OCI-LY1 (cell line): ENCODE results near the gene PDE11A.
"Not testable (repeated sequence)": the region's sequence is repeated elsewhere in the genome, so short reads cannot be mapped to it uniquely, and the experiment has no call there.

Experiments
- H2AFZ ChIP-seq: fragments of 200-600 bp; sonication (generic), shearing (Covaris generic); 2 replicates; pipeline ENCODE4 v1.6.0; 2014; ENCODE audit warnings: antibody characterized with exemption, mild to moderate bottlenecking, low read length
- H3F3A ChIP-seq: fragments of 200-600 bp; sonication (generic), shearing (Covaris generic); 2 replicates; pipeline ENCODE4 v1.6.0; 2014; ENCODE audit warnings: mild to moderate bottlenecking, antibody characterized with exemption, low read length, moderate library complexity; ENCODE audit not compliant: insufficient read depth
- H3K27ac ChIP-seq: fragments of 200-600 bp; sonication (generic); 2 replicates; pipeline ENCODE4 v1.5.1; 2014; ENCODE audit warnings: low read length, mixed run types, mild to moderate bottlenecking, low read depth; ENCODE audit not compliant: poor library complexity, severe bottlenecking
- H3K27me3 ChIP-seq: fragments of 200-600 bp; sonication (generic); 2 replicates; pipeline ENCODE4 v1.6.0; 2014; ENCODE audit warnings: antibody characterized with exemption, mild to moderate bottlenecking, low read length, moderate library complexity; ENCODE audit not compliant: insufficient read depth
- H3K36me3 ChIP-seq: fragments of 200-600 bp; sonication (generic); 2 replicates; pipeline ENCODE4 v1.6.1; 2014; ENCODE audit warnings: mild to moderate bottlenecking, antibody characterized with exemption, low read length, moderate library complexity, mixed read lengths; ENCODE audit not compliant: insufficient read depth
- H3K4me1 ChIP-seq: fragments of 200-600 bp; sonication (generic); 2 replicates; pipeline ENCODE4 v1.5.1; 2014; ENCODE audit warnings: mild to moderate bottlenecking, low read length, moderate library complexity; ENCODE audit not compliant: insufficient read depth, severe bottlenecking
- H3K4me2 ChIP-seq: fragments of 200-600 bp; sonication (generic), shearing (Covaris generic); 2 replicates; pipeline ENCODE4 v1.6.1; 2014; ENCODE audit warnings: low read length
- H3K4me3 ChIP-seq: fragments of 200-600 bp; sonication (generic); 2 replicates; pipeline ENCODE4 v1.5.1; 2014; ENCODE audit warnings: low read length, low read depth, mild to moderate bottlenecking, mixed read lengths; ENCODE audit not compliant: poor library complexity, severe bottlenecking
- H3K79me2 ChIP-seq: fragments of 200-600 bp; shearing (Covaris generic); 2 replicates; pipeline ENCODE4 v1.6.1; 2016; ENCODE audit warnings: mixed run types, low read length, mixed read lengths; ENCODE audit not compliant: insufficient read depth
- H3K9ac ChIP-seq: fragments of 200-600 bp; sonication (generic), shearing (Covaris generic); 2 replicates; pipeline ENCODE4 v1.6.1; 2014; ENCODE audit warnings: mild to moderate bottlenecking, low read length, mixed read lengths
- H3K9me2 ChIP-seq: fragments of 200-600 bp; sonication (generic), shearing (Covaris generic); 2 replicates; pipeline ENCODE4 v1.6.1; 2014; ENCODE audit warnings: low read depth, mild to moderate bottlenecking, low read length, mixed read lengths
- H3K9me3 ChIP-seq: fragments of 200-600 bp; shearing (Covaris generic); 2 replicates; pipeline ENCODE4 v1.6.1; 2014; ENCODE audit warnings: low read length, mixed read lengths
- H4K20me1 ChIP-seq: fragments of 200-600 bp; sonication (generic), shearing (Covaris generic); 2 replicates; pipeline ENCODE4 v1.6.0; 2016; ENCODE audit warnings: mild to moderate bottlenecking, low read length; ENCODE audit not compliant: insufficient read depth
- CTCF ChIP-seq: fragments of 200-600 bp; sonication (generic), shearing (Covaris generic); IDR thresholded peaks from 2 replicates; pipeline ENCODE4 v1.5.1; 2017; ENCODE audit warnings: mild to moderate bottlenecking, antibody characterized with exemption, low read length, moderate library complexity, mixed read lengths
- EZH2 ChIP-seq: fragments of 200-600 bp; sonication (generic), shearing (Covaris generic); IDR thresholded peaks from 2 replicates; pipeline ENCODE4 v1.8.0; 2017; ENCODE audit warnings: borderline replicate concordance, mixed run types, mild to moderate bottlenecking, antibody characterized with exemption, low read length, moderate library complexity, mixed read lengths

PDE11A gene

DNA sequence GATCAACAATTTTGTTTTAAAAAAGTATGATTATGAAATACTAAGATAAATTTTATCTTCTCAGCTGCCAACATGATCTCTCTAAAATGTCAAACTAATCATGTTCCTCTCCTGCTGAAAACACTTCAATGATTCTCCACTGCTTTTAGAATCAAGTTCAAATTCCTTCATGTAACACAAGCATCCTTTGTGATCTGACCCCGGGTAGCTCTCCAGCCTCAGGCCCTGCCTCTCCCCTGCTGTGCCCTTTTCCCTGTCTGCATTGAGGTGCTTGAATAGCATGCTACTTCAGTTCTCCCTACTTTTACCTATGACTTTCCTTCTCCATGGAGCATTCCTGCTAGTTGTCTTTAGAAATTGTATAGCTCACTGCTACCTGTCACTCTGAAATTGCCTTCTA lies 274.8 kb downstream of the PDE11A start:
- H3K36me3 ChIP-seq, result no peaks in the 10 kb centered on the region
- H3K79me2 ChIP-seq, result no peaks in the 10 kb centered on the region
- H3K9me2 ChIP-seq, result no peaks in the 10 kb centered on the region
- no peaks in the 10 kb centered on the region for H3K4me1 ChIP-seq
- H3K27me3 ChIP-seq, result no peaks in the 10 kb centered on the region
- no peaks in the 10 kb centered on the region for H4K20me1 ChIP-seq
- no peak overlapping the region for H3K4me2 ChIP-seq
- no peak overlapping the region for H3K9ac ChIP-seq
- no peak overlapping the region for H3K27ac ChIP-seq
- no peak overlapping the region for H2AFZ ChIP-seq
- no peaks in the 10 kb centered on the region for H3F3A ChIP-seq
- TF ChIP-seq EZH2, result no peak
- TF ChIP-seq CTCF, result no peak
- H3K9me3 ChIP-seq, result no peaks in the 10 kb centered on the region
- no peak overlapping the region for H3K4me3 ChIP-seq

DNA sequence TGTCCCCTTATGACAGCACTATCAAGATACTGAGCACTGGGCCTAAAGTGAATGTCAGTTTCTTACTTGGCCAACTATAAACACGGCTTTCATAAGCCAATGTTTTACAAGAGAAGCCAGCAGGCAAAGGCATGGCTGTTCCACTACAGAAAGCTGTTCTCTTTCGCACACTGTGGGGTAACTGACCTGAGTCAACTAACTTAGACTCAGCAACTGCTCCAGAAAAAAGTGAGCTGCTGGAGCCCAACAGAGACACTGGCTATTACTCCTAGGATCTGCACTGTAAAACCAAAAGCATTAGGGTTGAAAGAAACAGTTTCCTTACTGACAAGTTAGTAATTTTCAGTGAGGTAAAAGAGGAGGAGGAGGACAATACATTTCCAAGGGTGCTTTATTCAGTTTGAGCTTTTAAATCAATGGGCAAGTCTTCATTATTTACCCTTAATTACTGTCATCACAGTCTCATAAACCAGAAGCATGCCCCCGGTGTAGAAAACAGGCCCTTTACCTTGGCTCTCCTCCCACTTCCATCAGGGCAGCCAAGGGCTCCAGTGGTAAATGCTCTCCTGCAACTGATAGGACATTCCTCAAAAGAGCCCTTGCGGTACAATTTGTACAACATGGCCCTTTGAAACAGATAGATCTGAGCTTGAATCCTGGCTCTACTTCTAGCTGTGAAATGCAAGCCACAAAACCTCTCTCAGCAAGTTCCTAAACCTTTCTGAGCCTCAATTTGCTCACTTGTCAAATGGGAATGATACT lies 275.7 kb downstream of the PDE11A start:
- no peak for TF ChIP-seq CTCF
- TF ChIP-seq EZH2, result no peak

DNA sequence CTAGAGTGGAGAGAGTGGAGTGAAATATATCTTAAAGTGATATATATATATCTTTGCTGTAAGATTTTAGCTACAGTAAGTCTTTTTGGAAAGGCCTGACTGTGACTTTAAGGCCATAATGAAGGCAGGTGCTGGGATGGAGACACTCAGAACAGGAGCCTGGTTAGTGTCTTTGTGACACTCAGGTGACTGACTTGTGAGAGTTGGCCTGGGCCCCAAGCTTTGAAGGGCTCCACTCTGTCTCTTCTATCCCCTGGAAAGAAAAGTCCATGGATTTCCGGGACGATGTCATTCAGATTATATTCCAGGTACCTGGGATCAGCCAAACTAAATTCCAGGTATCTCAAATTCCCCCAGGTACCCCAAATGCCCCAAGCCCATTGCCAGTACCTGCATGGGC lies 276.6 kb downstream of the PDE11A start:
- H2AFZ ChIP-seq, result no peak overlapping the region
- no peaks in the 10 kb centered on the region for H3K27me3 ChIP-seq
- H3F3A ChIP-seq, result no peaks in the 10 kb centered on the region
- H3K36me3 ChIP-seq, result no peaks in the 10 kb centered on the region
- no peaks in the 10 kb centered on the region for H4K20me1 ChIP-seq
- TF ChIP-seq CTCF (no peak), EZH2 (no peak)
- no peak overlapping the region for H3K27ac ChIP-seq
- H3K4me1 ChIP-seq, result no peaks in the 10 kb centered on the region
- no peak overlapping the region for H3K4me2 ChIP-seq
- no peaks in the 10 kb centered on the region for H3K79me2 ChIP-seq
- H3K4me3 ChIP-seq, result no peak overlapping the region
- no peaks in the 10 kb centered on the region for H3K9me3 ChIP-seq
- no peak overlapping the region for H3K9ac ChIP-seq
- no peaks in the 10 kb centered on the region for H3K9me2 ChIP-seq

More for the DNA sequence above, 275.7 kb downstream of the PDE11A start:
- Histone ChIP-seq H3K79me2 (no peaks in the 10 kb centered on the region), H3K36me3 (no peaks in the 10 kb centered on the region), H4K20me1 (no peaks in the 10 kb centered on the region), H3F3A (no peaks in the 10 kb centered on the region), H3K4me1 (no peaks in the 10 kb centered on the region), H2AFZ (no peak overlapping the region), H3K9me3 (no peaks in the 10 kb centered on the region), H3K4me3 (no peak overlapping the region), H3K27ac (no peak overlapping the region), H3K27me3 (no peaks in the 10 kb centered on the region), H3K9ac (no peak overlapping the region), H3K9me2 (no peaks in the 10 kb centered on the region), H3K4me2 (no peak overlapping the region)

DNA sequence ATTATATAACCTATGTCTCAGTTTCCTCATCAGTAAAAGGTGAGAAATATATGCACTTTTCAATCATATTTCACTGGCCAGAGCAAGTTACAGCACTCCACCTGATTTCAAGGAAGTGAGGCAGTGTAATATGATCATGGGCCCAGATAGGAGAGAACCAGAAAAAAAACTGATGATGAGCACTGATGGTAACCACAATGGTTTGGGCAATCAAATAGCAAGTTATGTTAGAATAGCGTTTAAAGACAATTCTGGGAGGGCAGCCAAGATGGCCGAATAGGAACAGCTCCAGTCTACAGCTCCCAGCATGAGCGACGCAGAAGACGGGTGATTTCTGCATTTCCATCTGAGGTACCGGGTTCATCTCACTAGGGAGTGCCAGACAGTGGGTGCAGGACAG lies 287.4 kb downstream of the PDE11A start:
- H3K9me2 ChIP-seq, H3K79me2 ChIP-seq, H3K27me3 ChIP-seq, H3K4me3 ChIP-seq, H3K27ac ChIP-seq, H3K9me3 ChIP-seq, H3K4me1 ChIP-seq, H4K20me1 ChIP-seq, H2AFZ ChIP-seq, H3F3A ChIP-seq, H3K9ac ChIP-seq, H3K4me2 ChIP-seq, H3K36me3 ChIP-seq: not testable (repeated sequence)
